GM18526 (cell line): ENCODE measurements around the gene KDM4D.

Experiments used
- POLR2A ChIP-seq: IDR thresholded peaks from 3 replicates; pipeline ENCODE4 v1.6.1; 2011; ENCODE audit not compliant: insufficient read length; ENCODE audit errors: extremely low read depth

The KDM4D gene

GRCh38 chr11:94993400-94993943 is 20.0 kb downstream of the KDM4D start:
- TF ChIP-seq POLR2A = no peak

GRCh38 chr11:94997437-94997836 is 23.9 kb downstream of the KDM4D start:
- no peak for TF ChIP-seq POLR2A

GRCh38 chr11:94998285-94998684 is 24.8 kb downstream of the KDM4D start:
- no peak for TF ChIP-seq POLR2A

- no peak for TF ChIP-seq POLR2A
Observed at GRCh38 chr11:95003716-95004115, 30.2 kb downstream of the KDM4D start.

GRCh38 chr11:95005642-95006041 is 32.1 kb downstream of the KDM4D start:
- TF ChIP-seq POLR2A = no peak

- TF ChIP-seq POLR2A = no peak
Observed at GRCh38 chr11:95011376-95011775, 37.9 kb downstream of the KDM4D start.

GRCh38 chr11:95014184-95014821 is 40.8 kb downstream of the KDM4D start:
- no peak for TF ChIP-seq POLR2A

GRCh38 chr11:95016139-95016538 is 42.6 kb downstream of the KDM4D start:
- no peak for TF ChIP-seq POLR2A

- TF ChIP-seq POLR2A = no peak
Observed at GRCh38 chr11:95024958-95025357, 51.4 kb downstream of the KDM4D start, which contains the start of gene KDM4E. Gene KDM4E (plus strand): TSS chr11:95025258. CDS start chr11:95025558, 300 bp downstream.

GRCh38 chr11:95028357-95028756 is 54.8 kb downstream of the KDM4D start:
- TF ChIP-seq POLR2A = no peak

- no peak for TF ChIP-seq POLR2A
Observed at GRCh38 chr11:95033051-95033450, 59.5 kb downstream of the KDM4D start.

GRCh38 chr11:95035316-95035715 is 61.8 kb downstream of the KDM4D start:
- TF ChIP-seq POLR2A = no peak

GRCh38 chr11:95042239-95042638 is 68.7 kb downstream of the KDM4D start:
- no peak for TF ChIP-seq POLR2A

GRCh38 chr11:95042906-95043305 is 69.4 kb downstream of the KDM4D start:
- TF ChIP-seq POLR2A = no peak

- no peak for TF ChIP-seq POLR2A
Observed at GRCh38 chr11:95044010-95044409, 70.5 kb downstream of the KDM4D start.

- TF ChIP-seq POLR2A = no peak
Observed at GRCh38 chr11:95045812-95046211, 72.3 kb downstream of the KDM4D start.
